HCT116 (cell line): ENCODE results near the gene TMEM187. TPM values are rescaled to one million over a fixed set of nuclear protein-coding genes. Genes with fewer than 3 reads are reported as not detected.

Experiments
- CBX3 ChIP-seq: IDR thresholded peaks from 2 replicates; pipeline ENCODE4 v1.6.1; 2012; ENCODE audit warnings: low read depth
- CTCF ChIP-seq, 3 experiments: fragments of 200-600 bp in 1 of 3; sonication (generic) in 1 of 3; IDR thresholded peaks in 2 of 3; conservative IDR thresholded peaks in 1 of 3; 2 replicates each; pipeline ENCODE4 v1.5.1; 2012 to 2017; ENCODE audit warnings: low read depth in 2 of 3, low read length in 2 of 3, antibody characterized with exemption in 1 of 3, borderline replicate concordance in 1 of 3, control low read depth in 1 of 3, mild to moderate bottlenecking in 1 of 3, mixed read lengths in 1 of 3, mixed run types in 1 of 3, moderate library complexity in 1 of 3; ENCODE audit not compliant: insufficient read depth in 1 of 3
- POLR2A ChIP-seq: IDR thresholded peaks from 2 replicates; pipeline ENCODE4 v1.7.0; 2011; ENCODE audit warnings: borderline replicate concordance; ENCODE audit not compliant: insufficient read depth, insufficient read length; ENCODE audit errors: extremely low read depth
- POLR2AphosphoS5 ChIP-seq: IDR thresholded peaks from 2 replicates; pipeline ENCODE4 v1.6.1; 2011; ENCODE audit warnings: mild to moderate bottlenecking, low read depth, low read length, moderate library complexity
- SIN3A ChIP-seq: IDR thresholded peaks from 2 replicates; pipeline ENCODE4 v1.6.1; 2012; ENCODE audit warnings: low read depth
- SP1 ChIP-seq: IDR thresholded peaks from 2 replicates; pipeline ENCODE4 v1.6.1; 2012; ENCODE audit warnings: low read depth
- TCF7L2 ChIP-seq: IDR thresholded peaks from 2 replicates; pipeline ENCODE4 v1.7.0; 2011; ENCODE audit warnings: borderline replicate concordance, inconsistent platforms; ENCODE audit not compliant: insufficient read depth, insufficient read length; ENCODE audit errors: extremely low read depth
- ZBTB33 ChIP-seq: IDR thresholded peaks from 2 replicates; pipeline ENCODE4 v1.6.1; 2011; ENCODE audit warnings: mild to moderate bottlenecking, low read length, moderate library complexity; ENCODE audit not compliant: insufficient replicate concordance; ENCODE audit errors: extremely low read depth
- ZFX ChIP-seq: fragments of 450-650 bp; IDR thresholded peaks from 2 replicates; pipeline ENCODE4 v1.6.1; 2017
- total RNA-seq: library from RNA; stranded (reverse); gene quantifications from one replicate; pipeline ENCODE4 v1.2.1, GENCODE V29; 2021; ENCODE audit not compliant: unreplicated experiment

The TMEM187 gene
- total RNA-seq, 1 experiment from 2014 or later: 12.6 TPM

GRCh38 chrX:154019633-154020528 is 47.3 kb downstream of the TMEM187 start, which contains the start of gene IRAK1 (continued):
- TF ChIP-seq CBX3: no peak
- TF ChIP-seq SP1: no peak
- TF ChIP-seq POLR2AphosphoS5: peak; percentile 52
- TF ChIP-seq ZBTB33: no peak
- TF ChIP-seq TCF7L2: no peak
- peak; percentile 43 for TF ChIP-seq POLR2A
- TF ChIP-seq CTCF (IDR thresholded peaks at IDR 0.05 in 2 of 3, conservative IDR thresholded peaks at IDR 0.05 in 1 of 3; ENCODE audit: borderline replicate concordance in 1 of 3, insufficient read depth in 1 of 3, low read depth in 2 of 3, low read length in 2 of 3): no peak
- peak; percentile 82 for TF ChIP-seq ZFX
- TF ChIP-seq SIN3A: no peak
